ENCODE data around the gene CHD9.

The CHD9 gene

GRCh38 chr16:53080345-53081031 lies 25.7 kb downstream of the CHD9 start:
- no peaks in the 10 kb centered on the region for H3K9me2 ChIP-seq (replicated peaks; ENCODE audit: insufficient read depth, low read length)
- H2AFZ ChIP-seq (ENCODE audit: low read length): no peak overlapping the region
- H3K4me2 ChIP-seq (ENCODE audit: low read depth, low read length): no peak overlapping the region
- no peaks in the 10 kb centered on the region for H3K4me1 ChIP-seq (ENCODE audit: low read length)
- no peaks in the 10 kb centered on the region for H4K20me1 ChIP-seq (ENCODE audit: insufficient read depth, low read length)
- H3K27me3 ChIP-seq (replicated peaks; ENCODE audit: insufficient read depth, low read length): no peaks in the 10 kb centered on the region
- H3K9ac ChIP-seq (ENCODE audit: low read length): no peak overlapping the region
- H3K9me3 ChIP-seq (replicated peaks; ENCODE audit: insufficient read depth, low read length): no peaks in the 10 kb centered on the region
- no peak overlapping the region for H3K27ac ChIP-seq (ENCODE audit: low read length)
- H3F3A ChIP-seq (ENCODE audit: insufficient read depth, low read length): no peaks in the 10 kb centered on the region
- no peak overlapping the region for H3K4me3 ChIP-seq (ENCODE audit: low read length)
- DNase-seq: no peak
- TF ChIP-seq EZH2phosphoT487 (IDR thresholded peaks at IDR 0.05; ENCODE audit: low read length) (no peak), CTCF (IDR thresholded peaks at IDR 0.05; ENCODE audit: low read length) (no peak), EZH2 (optimal IDR thresholded peaks at IDR 0.05; ENCODE audit: low read depth, low read length) (no peak)
- peaks cover 32% of the 10 kb centered on the region for H3K79me2 ChIP-seq (ENCODE audit: low read length)
- no peaks in the 10 kb centered on the region for H3K36me3 ChIP-seq (replicated peaks; ENCODE audit: insufficient read depth, low read length)

GRCh38 chr16:53081032-53081424 lies 26.2 kb downstream of the CHD9 start:
- TF ChIP-seq EZH2 (optimal IDR thresholded peaks at IDR 0.05; ENCODE audit: low read depth, low read length): no peak
- TF ChIP-seq CTCF (IDR thresholded peaks at IDR 0.05; ENCODE audit: low read length): no peak
- TF ChIP-seq EZH2phosphoT487 (IDR thresholded peaks at IDR 0.05; ENCODE audit: low read length): no peak
- Histone ChIP-seq H3K4me1 (ENCODE audit: low read length) (no peaks in the 10 kb centered on the region), H3K9ac (ENCODE audit: low read length) (no peak overlapping the region)

GRCh38 chr16:53081686-53082407 lies 27.1 kb downstream of the CHD9 start:
- Histone ChIP-seq H3K79me2 (ENCODE audit: low read length) (peaks cover 28% of the 10 kb centered on the region), H3K9me2 (replicated peaks; ENCODE audit: insufficient read depth, low read length) (no peaks in the 10 kb centered on the region), H3F3A (ENCODE audit: insufficient read depth, low read length) (no peaks in the 10 kb centered on the region), H3K27me3 (replicated peaks; ENCODE audit: insufficient read depth, low read length) (no peaks in the 10 kb centered on the region), H3K27ac (ENCODE audit: low read length) (no peak overlapping the region), H3K4me2 (ENCODE audit: low read depth, low read length) (no peak overlapping the region), H3K9ac (ENCODE audit: low read length) (no peak overlapping the region), H3K4me1 (ENCODE audit: low read length) (no peaks in the 10 kb centered on the region), H3K36me3 (replicated peaks; ENCODE audit: insufficient read depth, low read length) (no peaks in the 10 kb centered on the region), H2AFZ (ENCODE audit: low read length) (no peak overlapping the region), H3K4me3 (ENCODE audit: low read length) (no peak overlapping the region), H3K9me3 (replicated peaks; ENCODE audit: insufficient read depth, low read length) (no peaks in the 10 kb centered on the region), H4K20me1 (ENCODE audit: insufficient read depth, low read length) (no peaks in the 10 kb centered on the region)
- DNase-seq: no peak
- TF ChIP-seq EZH2phosphoT487 (IDR thresholded peaks at IDR 0.05; ENCODE audit: low read length) (no peak), CTCF (IDR thresholded peaks at IDR 0.05; ENCODE audit: low read length) (no peak), EZH2 (optimal IDR thresholded peaks at IDR 0.05; ENCODE audit: low read depth, low read length) (no peak)

More at GRCh38 chr16:53081032-53081424, 26.2 kb downstream of the CHD9 start:
- H3K79me2 ChIP-seq (ENCODE audit: low read length): peaks cover 28% of the 10 kb centered on the region
- no peaks in the 10 kb centered on the region for H3K9me2 ChIP-seq (replicated peaks; ENCODE audit: insufficient read depth, low read length)
- no peak overlapping the region for H2AFZ ChIP-seq (ENCODE audit: low read length)
- H3K27me3 ChIP-seq (replicated peaks; ENCODE audit: insufficient read depth, low read length): no peaks in the 10 kb centered on the region
- H3K36me3 ChIP-seq (replicated peaks; ENCODE audit: insufficient read depth, low read length): no peaks in the 10 kb centered on the region
- no peak overlapping the region for H3K4me3 ChIP-seq (ENCODE audit: low read length)
- no peaks in the 10 kb centered on the region for H4K20me1 ChIP-seq (ENCODE audit: insufficient read depth, low read length)
- no peaks in the 10 kb centered on the region for H3F3A ChIP-seq (ENCODE audit: insufficient read depth, low read length)
- no peaks in the 10 kb centered on the region for H3K9me3 ChIP-seq (replicated peaks; ENCODE audit: insufficient read depth, low read length)
- DNase-seq: no peak
- no peak overlapping the region for H3K4me2 ChIP-seq (ENCODE audit: low read depth, low read length)
- H3K27ac ChIP-seq (ENCODE audit: low read length): no peak overlapping the region

All from MM.1S (cell line).